ENCODE results near the gene GK.
"Not testable (repeated sequence)": the region's sequence is repeated elsewhere in the genome, so short reads cannot be mapped to it uniquely, and the experiment has no call there.

The GK gene

GRCh38 chrX:30653415-30654131, at the start of gene GK:
TSS of gene GK (plus strand) at chrX:30653423. CDS start at chrX:30653538, 115 bp downstream.
- no peak for DNase-seq

DNA sequence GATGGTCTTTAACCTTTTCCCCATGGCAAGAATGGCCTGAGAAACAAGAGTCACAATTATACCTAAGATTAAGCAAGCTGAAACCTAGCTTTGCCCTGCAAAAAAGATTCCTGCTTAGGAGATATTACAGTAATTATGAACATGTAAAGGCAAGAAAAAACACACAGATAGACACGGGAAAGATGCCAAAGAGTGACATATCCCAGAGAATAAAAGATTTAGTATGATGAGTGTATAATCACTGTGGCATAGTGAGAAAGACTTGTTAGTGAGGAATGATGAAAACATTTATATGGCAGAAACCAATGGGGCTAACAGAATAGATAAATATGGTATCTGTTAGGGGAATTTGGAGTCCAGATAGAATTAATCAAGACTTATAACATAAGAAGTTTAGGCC, 46.1 kb upstream of the GK start:
- DNase-seq = peak; percentile 49

DNA sequence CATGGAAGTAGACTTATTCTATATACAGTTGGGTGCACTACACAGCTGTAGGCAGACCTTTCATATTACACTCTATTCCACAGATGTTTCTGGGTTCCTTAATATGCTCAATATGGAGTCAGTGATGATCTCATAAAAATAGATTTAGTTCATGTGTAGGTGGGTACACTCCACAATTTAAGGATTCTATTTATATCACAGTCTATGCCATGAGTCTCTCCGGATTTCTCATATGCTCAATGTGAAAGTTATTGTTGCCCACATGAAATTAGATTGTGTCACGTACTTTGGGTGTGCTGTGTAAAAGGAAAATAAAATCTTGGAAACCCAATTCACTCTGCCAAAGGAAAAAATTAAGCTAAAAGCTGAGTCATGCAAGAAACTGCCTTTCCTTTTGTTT, 43.2 kb upstream of the GK start:
- peak; percentile 7 for DNase-seq

DNA sequence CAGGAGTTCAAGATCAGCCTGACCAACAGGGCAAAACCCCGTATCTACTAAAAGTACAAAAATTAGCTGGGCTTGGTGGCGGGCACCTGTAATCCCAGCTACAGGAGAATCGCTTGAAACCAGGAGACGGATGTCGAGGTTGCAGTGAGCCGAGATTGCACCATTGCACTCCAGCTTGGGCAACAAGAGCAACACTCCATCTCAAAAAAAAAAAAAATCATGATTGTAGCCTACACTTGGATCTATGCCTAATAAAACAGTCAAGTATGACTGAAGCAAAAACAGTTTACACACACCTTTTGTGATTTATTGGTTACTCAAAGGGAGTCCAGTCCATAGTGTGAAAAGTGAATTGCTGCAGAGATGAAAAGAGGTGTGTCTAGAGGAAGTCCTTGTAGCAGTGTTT, 41.0 kb upstream of the GK start:
- DNase-seq = no peak

GRCh38 chrX:30613721-30614120, 39.5 kb upstream of the GK start:
- DNase-seq = no peak

- peak; percentile 55 for DNase-seq
Observed at GRCh38 chrX:30615229-30615628, 38.0 kb upstream of the GK start.

- DNase-seq = no peak
Observed at GRCh38 chrX:30618160-30618765, 35.0 kb upstream of the GK start.

DNA sequence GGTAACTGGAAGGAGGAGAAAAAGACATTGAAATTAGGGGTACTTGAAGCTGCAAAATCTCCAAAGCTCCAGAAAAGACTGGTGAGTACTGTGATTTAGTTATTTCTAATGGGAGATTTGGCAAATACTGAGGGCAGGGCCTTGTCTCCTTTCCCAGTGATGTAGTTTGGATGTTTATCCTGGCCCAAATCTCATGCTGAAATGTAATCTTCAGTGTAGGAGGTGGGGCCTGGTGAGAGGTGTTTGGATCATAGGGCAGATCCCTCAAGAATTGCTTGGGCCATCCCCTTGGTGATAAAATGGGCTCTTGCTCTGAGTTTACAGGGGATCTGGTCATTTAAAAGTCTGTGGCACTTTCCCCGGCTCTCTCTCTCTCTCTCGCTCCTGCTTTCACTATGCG, 33.1 kb upstream of the GK start:
- peak; percentile 23 for DNase-seq

DNA sequence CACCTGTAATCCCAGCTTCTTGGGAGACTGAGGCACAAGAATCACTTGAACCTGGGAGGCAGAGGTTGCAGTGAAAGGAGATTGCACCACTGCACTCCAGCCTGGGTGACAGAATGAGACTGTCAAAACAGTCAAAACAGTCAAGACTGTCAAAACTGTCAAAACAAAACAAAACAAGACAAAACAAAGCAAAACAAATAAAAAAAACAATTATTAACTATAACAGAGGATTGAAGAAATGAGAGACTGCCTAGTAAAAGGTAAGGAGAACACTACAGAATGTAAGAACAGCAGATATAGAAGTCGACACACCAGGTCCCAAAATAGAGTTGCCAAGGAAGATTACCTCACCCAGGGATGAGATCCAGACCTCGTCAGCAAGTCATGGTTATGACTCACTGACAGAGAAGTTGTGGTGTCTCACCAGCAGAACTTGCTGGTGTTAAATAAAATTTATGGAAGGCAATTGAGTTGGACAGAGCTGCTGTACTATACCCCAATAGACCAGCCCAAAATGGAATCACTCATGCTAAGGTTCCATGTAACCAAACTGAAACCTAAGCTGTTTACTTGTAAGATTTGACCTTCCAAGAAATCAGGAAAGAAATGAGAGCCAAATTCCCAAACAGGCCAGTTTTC, 32.1 kb upstream of the GK start:
- peak; percentile 91 for DNase-seq

GRCh38 chrX:30622361-30622760, 30.9 kb upstream of the GK start:
- DNase-seq = no peak

GRCh38 chrX:30626402-30626801, 26.8 kb upstream of the GK start:
- DNase-seq = no peak

GRCh38 chrX:30627818-30628652, 25.2 kb upstream of the GK start:
- no peak for DNase-seq

DNA sequence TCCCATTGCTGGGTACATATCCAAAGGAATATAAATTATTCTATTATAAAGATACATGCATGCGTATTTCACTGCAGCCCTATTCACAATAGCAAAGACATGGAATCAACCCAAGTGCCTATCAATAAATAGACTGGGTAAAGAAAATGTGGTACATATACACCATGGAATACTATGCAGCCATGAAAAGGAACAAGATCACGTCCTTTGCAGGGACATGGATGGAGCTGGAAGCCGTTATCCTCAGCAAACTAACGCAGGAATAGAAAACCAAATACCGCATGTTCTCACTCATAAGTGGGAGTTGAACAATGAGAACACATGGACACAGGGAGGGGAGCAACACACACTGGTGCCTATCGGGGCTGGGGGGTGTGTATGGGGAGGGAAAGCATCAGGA, 19.2 kb upstream of the GK start:
- DNase-seq = not testable (repeated sequence)

DNA sequence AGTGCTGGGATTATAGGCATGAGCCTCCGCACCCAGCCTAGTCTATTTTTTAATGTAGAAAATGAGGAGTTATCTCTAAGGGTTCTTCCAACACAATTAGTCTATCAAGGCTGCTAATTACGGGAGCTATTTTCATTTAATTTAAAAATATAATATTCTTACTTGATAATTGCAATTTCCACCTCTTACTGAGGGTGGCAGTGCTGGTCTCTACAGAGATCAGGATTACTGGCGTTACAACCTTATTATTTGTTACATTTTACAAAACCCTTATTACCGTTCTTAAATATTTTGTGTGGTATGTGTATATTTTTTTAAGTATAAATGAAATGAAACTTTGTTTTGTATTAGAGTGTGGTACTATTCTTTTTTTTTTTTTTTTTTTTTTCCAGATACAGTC, 17.6 kb upstream of the GK start:
- no peak for DNase-seq

DNA sequence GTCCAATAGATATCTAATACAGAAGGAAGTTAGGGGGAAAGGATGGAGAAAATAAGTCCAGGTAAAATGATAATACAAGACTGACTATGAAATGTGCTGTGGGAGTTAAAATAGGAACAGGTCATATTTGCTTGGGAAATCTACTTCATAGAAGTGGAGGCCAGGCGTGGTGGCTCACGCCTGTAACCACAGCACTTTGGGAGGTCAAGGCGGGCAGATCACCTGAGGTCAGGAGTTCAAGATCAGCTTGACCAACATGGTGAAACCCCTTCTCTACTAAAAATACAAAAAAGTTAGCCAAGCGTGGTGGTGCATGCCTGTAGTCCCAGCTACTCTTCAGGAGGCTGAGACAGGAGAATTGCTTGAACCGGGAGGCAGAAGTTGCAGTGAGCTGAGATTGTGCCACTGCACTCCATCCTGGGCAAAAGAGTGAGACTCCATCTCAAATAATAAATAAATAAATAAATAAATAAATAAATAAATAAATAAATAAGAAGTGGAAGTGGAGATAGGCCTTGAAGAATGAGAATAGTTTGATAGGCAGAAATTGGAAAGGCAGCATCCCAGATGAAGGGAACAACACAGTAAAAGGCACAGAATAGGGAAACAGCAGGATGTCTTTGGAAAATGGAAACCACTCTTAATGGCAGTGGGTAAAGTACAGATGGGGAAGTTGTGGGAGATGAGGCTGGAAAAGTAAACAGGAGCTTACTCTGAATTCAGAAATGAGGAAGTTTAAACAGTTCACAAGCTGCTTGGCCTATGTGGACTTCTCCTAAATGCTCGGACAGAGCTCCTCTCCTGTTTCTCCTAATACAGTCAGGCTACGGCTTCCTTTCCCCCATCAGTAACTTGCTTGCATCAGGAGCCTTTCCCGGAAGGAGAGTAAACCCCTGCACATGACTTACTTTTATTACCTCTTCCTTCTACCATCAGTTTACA, 15.1 kb upstream of the GK start:
- DNase-seq = no peak

- not testable (repeated sequence) for DNase-seq
Observed at GRCh38 chrX:30639702-30640101, 13.5 kb upstream of the GK start.

GRCh38 chrX:30642642-30643041, 10.6 kb upstream of the GK start:
- DNase-seq = no peak

DNA sequence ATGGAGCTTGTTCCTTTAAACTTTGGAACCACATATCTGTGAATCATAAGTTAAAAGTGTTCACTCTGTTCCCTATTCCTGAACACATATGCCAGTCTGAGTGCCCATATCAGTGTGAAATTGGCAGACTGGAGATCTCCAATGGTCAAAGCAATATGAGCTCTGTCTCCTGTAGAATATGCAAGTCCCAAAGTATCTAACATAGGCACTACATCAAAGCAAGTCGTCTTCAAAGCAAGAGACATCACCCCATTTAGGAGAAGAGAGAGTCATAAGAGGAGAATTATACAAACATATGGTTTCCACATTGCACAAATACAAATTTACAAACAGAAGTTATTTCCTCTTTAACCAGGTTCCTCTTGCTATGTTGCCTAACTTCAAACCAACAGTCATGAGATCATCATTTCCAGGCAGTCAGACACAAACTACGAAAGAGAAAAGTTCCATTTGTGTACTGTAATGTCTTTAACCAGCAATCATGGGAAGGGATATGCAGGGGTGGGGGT, 9.9 kb upstream of the GK start:
- peak; percentile 40 for DNase-seq

- DNase-seq = no peak
Observed at GRCh38 chrX:30649859-30650258, 3.4 kb upstream of the GK start.

DNA sequence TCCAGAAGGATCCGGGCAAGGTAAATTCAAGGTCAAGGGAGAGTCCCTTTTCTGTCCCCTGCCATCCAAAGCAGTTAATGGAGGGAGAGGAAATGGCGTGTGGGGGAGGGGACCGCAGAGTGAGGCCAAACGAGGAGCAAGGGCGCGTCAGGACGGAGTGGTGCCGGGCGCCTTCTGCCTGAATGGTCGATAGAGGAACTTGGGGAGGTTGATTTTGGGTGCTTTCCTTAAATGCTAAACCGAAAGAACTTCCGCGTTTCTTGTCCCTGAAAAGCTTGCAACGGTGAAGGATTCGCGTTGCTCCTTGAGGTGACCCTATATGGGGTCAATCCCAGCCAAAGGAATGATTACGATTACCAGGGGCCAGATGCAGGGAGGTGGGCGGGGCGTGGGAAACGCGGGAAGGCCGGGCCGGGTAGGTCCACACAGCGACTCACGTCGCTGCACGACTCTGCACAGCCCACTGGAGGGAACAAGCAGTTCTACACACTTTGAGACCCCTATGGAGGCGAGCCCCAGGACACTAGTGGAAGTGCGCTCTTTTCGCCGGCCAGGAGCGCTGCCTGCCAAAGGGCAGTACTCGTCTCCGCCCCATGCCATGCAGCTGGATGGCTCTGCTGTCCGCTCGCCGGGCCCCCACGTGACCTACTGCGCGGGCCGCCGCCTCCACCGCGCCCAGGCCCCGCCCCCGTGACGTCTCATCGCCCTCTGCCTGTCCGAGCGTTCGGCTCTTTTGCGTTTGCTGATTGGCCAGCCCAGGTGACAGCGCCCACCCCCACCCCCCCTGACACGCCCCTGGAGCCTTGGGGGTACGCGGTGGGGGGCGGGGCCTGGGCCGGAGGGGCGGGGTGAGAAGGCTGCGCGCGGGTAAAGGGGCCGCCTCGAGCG, 452 bp upstream of the GK start:
- DNase-seq = peak; percentile 91

GRCh38 chrX:30654386-30654785, 1.2 kb downstream of the GK start:
- not testable (repeated sequence) for DNase-seq

Data from fibroblast of skin of right biceps (primary cell).